ENCODE measurements around the gene CA10. TPM values are rescaled to one million over a fixed set of nuclear protein-coding genes. Genes with fewer than 3 reads are reported as not detected.

CA10 gene
- total RNA-seq, 1 donor from 2014 or later: not detected

DNA sequence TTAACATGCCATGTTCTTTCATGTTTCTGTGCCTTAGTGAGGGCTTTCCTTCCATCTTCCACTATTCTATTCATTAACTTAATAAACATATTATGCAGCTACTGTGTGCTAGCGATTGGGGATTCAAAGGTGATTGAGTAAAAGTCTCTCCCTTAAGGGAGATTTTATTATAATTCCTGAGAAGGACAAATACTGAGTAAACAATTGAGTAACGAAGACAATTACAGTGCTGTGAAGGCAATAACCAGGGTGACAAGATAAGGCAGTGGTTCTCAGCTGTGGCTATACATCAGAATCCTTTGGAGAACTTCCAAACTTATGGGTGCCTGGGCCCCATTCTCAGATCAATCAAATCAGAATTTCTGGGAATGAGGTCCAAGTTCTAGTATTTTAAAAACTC is 353.3 kb downstream of the CA10 start:
- TF ChIP-seq, protein P1, sequence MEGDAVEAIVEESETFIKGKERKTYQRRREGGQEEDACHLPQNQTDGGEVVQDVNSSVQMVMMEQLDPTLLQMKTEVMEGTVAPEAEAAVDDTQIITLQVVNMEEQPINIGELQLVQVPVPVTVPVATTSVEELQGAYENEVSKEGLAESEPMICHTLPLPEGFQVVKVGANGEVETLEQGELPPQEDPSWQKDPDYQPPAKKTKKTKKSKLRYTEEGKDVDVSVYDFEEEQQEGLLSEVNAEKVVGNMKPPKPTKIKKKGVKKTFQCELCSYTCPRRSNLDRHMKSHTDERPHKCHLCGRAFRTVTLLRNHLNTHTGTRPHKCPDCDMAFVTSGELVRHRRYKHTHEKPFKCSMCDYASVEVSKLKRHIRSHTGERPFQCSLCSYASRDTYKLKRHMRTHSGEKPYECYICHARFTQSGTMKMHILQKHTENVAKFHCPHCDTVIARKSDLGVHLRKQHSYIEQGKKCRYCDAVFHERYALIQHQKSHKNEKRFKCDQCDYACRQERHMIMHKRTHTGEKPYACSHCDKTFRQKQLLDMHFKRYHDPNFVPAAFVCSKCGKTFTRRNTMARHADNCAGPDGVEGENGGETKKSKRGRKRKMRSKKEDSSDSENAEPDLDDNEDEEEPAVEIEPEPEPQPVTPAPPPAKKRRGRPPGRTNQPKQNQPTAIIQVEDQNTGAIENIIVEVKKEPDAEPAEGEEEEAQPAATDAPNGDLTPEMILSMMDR (IDR thresholded peaks at IDR 0.05): no peak
- no peaks in the 10 kb centered on the region for H3K9me3 Mint-ChIP-seq (ENCODE audit: low read depth)
- no peak for DNase-seq (ENCODE audit: low spot score)
- H3K36me3 Mint-ChIP-seq (ENCODE audit: low read depth): no peaks in the 10 kb centered on the region
- no peaks in the 10 kb centered on the region for H3K4me1 Mint-ChIP-seq (ENCODE audit: low read depth)
- no peak overlapping the region for H3K27ac Mint-ChIP-seq (ENCODE audit: unreplicated experiment)
- H3K4me3 Mint-ChIP-seq (ENCODE audit: unreplicated experiment): no peak overlapping the region
- H3K27me3 Mint-ChIP-seq (ENCODE audit: low read depth): peaks cover 8% of the 10 kb centered on the region

DNA sequence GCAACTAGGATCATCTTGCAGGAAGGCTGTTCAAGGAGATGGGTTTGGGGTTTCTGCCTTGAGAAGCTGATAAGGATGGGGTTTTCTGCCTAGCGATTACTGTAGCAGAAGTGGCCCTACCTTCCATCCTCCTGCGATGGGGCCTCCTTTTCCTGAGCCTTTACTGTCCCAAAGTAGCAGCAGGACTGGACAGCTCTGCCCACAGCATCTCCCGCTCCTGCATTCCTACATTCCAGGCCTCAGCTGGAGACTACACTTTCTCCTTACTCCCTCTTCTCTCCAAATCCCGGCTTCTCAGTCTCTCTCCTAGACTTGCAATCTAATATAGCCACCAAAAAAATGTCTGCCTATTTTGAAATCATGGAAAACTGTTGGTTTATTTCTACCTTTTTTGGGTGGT is 355.4 kb downstream of the CA10 start:
- H3K9me3 Mint-ChIP-seq (ENCODE audit: low read depth): no peaks in the 10 kb centered on the region
- H3K4me1 Mint-ChIP-seq (ENCODE audit: low read depth): no peaks in the 10 kb centered on the region
- TF ChIP-seq, protein P1 (IDR thresholded peaks at IDR 0.05): no peak
- no peaks in the 10 kb centered on the region for H3K36me3 Mint-ChIP-seq (ENCODE audit: low read depth)
- H3K4me3 Mint-ChIP-seq (ENCODE audit: unreplicated experiment): no peak overlapping the region
- peaks cover 12% of the 10 kb centered on the region for H3K27me3 Mint-ChIP-seq (ENCODE audit: low read depth)
- H3K27ac Mint-ChIP-seq (ENCODE audit: unreplicated experiment): no peak overlapping the region
- no peak for DNase-seq (ENCODE audit: low spot score)

GRCh38 chr17:51802544-51802943 is 356.0 kb downstream of the CA10 start:
- Mint-ChIP-seq H3K9me3 (ENCODE audit: low read depth) (no peaks in the 10 kb centered on the region), H3K27me3 (ENCODE audit: low read depth) (peaks cover 12% of the 10 kb centered on the region), H3K4me1 (ENCODE audit: low read depth) (no peaks in the 10 kb centered on the region)

DNA sequence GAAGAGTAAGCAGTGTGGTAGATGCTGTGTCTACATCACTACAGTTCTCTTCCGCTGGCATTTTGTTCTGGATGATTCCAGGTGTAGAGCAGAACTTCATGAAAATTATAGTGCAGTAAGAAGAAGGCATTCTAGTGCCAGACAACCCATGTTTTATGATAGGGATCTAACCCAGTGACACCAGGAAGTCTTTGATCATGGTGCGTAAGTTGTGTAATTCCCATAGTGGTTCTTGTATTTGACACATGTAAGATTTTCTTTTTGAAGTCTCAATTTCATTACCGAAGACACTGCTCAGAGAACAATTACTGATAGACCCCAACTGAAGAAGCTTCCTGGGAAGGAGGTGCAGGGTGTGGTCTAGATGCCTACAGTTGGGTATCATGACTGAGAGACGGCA is 356.9 kb downstream of the CA10 start:
- TF ChIP-seq, protein P1 (IDR thresholded peaks at IDR 0.05): no peak
- Mint-ChIP-seq H3K4me1 (ENCODE audit: low read depth) (no peaks in the 10 kb centered on the region), H3K27ac (ENCODE audit: unreplicated experiment) (no peak overlapping the region), H3K36me3 (ENCODE audit: low read depth) (no peaks in the 10 kb centered on the region), H3K27me3 (ENCODE audit: low read depth) (peaks cover 12% of the 10 kb centered on the region), H3K4me3 (ENCODE audit: unreplicated experiment) (no peak overlapping the region), H3K9me3 (ENCODE audit: low read depth) (no peaks in the 10 kb centered on the region)
- no peak for DNase-seq (ENCODE audit: low spot score)

More at GRCh38 chr17:51802544-51802943, 356.0 kb downstream of the CA10 start:
- H3K36me3 Mint-ChIP-seq (ENCODE audit: low read depth): no peaks in the 10 kb centered on the region
- DNase-seq (ENCODE audit: low spot score): no peak
- TF ChIP-seq, protein P1 (IDR thresholded peaks at IDR 0.05): no peak
- H3K4me3 Mint-ChIP-seq (ENCODE audit: unreplicated experiment): no peak overlapping the region
- no peak overlapping the region for H3K27ac Mint-ChIP-seq (ENCODE audit: unreplicated experiment)

DNA sequence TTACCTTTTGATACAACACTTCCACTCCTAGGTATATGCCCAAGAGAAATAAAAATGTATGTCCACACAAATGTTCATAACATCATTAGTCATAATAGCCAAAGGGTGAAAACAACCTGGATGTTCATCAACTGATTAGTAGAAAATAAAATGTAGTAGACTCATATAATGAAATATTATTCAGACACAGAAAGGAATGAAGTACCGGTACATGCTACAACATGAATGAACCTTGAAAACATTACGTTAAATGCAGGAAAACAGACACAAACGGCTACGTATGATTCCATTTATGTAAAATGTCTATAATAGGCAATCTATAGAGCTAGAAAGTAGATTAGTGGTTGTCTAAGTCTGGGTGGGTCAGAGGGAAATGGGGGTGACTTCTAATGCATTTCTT is 358.5 kb downstream of the CA10 start:
- Mint-ChIP-seq H3K9me3 (ENCODE audit: low read depth) (no peaks in the 10 kb centered on the region), H3K36me3 (ENCODE audit: low read depth) (no peaks in the 10 kb centered on the region), H3K4me1 (ENCODE audit: low read depth) (no peaks in the 10 kb centered on the region), H3K4me3 (ENCODE audit: unreplicated experiment) (no peak overlapping the region), H3K27ac (ENCODE audit: unreplicated experiment) (no peak overlapping the region), H3K27me3 (ENCODE audit: low read depth) (peaks cover 8% of the 10 kb centered on the region)
- TF ChIP-seq, protein P1 (IDR thresholded peaks at IDR 0.05): no peak
- DNase-seq (ENCODE audit: low spot score): no peak

Data from chondrocyte (in vitro differentiated cells).